ENCODE data around the gene LRRC46.

DNA sequence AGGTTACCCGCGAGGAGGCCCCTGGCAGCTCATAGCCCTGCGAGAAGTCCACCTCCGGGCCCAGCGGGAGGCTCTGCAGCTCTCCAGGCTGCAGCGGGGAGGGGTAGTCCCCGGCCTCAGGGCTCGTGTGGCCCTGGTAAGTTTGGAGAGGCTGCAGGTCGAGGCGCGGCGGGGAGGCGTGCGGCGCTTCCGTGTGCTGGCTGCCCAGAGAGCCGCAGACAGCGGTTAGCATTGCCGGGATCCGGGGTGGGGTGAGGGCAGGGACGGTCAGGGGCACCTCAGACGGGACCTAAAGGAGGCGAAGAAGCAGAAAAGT lies 16.7 kb downstream of the LRRC46 start:
- TF ChIP-seq, protein P1, sequence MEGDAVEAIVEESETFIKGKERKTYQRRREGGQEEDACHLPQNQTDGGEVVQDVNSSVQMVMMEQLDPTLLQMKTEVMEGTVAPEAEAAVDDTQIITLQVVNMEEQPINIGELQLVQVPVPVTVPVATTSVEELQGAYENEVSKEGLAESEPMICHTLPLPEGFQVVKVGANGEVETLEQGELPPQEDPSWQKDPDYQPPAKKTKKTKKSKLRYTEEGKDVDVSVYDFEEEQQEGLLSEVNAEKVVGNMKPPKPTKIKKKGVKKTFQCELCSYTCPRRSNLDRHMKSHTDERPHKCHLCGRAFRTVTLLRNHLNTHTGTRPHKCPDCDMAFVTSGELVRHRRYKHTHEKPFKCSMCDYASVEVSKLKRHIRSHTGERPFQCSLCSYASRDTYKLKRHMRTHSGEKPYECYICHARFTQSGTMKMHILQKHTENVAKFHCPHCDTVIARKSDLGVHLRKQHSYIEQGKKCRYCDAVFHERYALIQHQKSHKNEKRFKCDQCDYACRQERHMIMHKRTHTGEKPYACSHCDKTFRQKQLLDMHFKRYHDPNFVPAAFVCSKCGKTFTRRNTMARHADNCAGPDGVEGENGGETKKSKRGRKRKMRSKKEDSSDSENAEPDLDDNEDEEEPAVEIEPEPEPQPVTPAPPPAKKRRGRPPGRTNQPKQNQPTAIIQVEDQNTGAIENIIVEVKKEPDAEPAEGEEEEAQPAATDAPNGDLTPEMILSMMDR (IDR thresholded peaks at IDR 0.05; ENCODE audit: insufficient read depth, low read depth, low read length) = no peak
- TF ChIP-seq EZH2 (IDR thresholded peaks at IDR 0.05; ENCODE audit: insufficient read depth, low read length) = no peak
